Stimulated activated CD4-positive, alpha-beta T cell treated with anti-CD3 and anti-CD28 coated beads, TNF-alpha, amount 100 ng/mL, for 1 hour (primary cell): ENCODE results near the gene LCE3B.

ENCODE experiments used
- DNase-seq, 3 donors: peaks; one replicate each; pipeline ENCODE4 v3.0.0-alpha.2; 2020; ENCODE audit warnings: low read depth in 3 of 3, low spot score in 1 of 3

LCE3B gene

DNA sequence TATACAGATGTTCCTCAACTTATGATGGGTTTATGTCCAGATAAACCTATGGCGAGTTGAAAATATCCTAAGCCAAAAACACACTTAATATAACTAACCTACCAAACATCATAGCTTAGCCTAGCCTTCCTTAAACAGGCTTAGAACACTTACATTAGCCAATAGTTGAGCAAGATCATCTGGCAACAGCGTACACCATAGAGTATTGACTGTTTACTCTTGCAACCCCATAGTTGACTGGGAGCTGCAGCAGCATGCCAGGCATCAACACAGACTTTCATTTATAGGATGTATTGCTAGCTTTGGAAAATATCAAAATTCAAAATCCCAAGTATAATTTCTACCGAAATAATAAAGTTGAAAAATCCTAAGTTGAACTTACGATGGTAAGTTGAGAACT lies 44.1 kb downstream of the LCE3B start:
- no peak for DNase-seq

DNA sequence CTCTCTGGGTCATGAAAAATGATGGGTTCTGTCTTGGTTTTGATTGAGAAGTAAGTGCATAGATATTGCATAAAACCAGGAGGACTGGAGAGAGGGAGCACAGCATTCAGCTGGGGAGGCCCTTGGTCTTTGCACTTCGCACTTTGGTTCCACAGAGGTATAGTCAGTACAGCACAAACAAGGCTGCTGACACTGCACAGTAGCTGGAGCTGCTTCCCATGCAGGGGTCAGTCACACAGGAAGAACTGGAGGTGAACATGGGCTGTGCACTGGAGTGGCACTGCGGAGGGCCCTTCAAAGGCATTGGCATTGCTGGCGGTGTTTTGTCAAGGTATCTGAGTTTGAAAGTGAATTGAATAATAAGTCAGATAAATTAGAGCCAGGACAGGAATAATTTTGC lies 45.0 kb downstream of the LCE3B start:
- no peak for DNase-seq

DNA sequence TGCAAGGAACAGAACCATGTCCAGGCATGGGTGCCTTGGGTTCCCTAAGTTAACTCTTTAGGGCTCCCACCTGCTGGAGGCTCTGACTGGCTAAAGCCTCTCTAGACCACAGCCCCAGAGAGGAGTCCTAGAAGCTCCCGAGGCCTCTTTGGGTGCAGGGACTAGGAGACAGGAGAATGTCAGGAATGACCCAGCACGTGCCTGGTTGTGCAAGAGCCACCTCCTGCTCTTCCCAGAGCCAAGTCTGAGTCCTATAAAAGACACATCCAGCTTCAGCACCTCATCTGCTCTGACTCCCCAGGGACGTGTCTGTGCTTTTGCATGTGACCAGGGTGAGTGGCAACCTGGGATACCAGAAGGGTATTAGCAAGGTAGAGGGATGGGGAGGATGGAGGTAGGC lies 49.5 kb downstream of the LCE3B start, which contains the start of gene LCE2D:
Gene LCE2D, plus strand, starts transcription at position 283 of the 400 bp plus-strand sequence. CDS start 726 bp downstream, outside the sequence.
- no peak for DNase-seq
